Epidermal melanocyte (primary cell): ENCODE data around the gene PPP1R2.
"Not testable (repeated sequence)": the region's sequence is repeated elsewhere in the genome, so short reads cannot be mapped to it uniquely, and the experiment has no call there.

Source experiments
- DNase-seq: peaks from one replicate; pipeline ENCODE4 v3.0.0; 2011; ENCODE audit warnings: low spot score; ENCODE audit not compliant: insufficient read length

Gene PPP1R2

GRCh38 chr3:195542698-195543499 is at the start of gene PPP1R2:
Gene PPP1R2 (minus strand): TSS chr3:195543325. CDS start chr3:195543025, 300 bp downstream.
- DNase-seq, result peak; percentile 73

- DNase-seq, result no peak
These were observed 48.7 kb upstream of the PPP1R2 start for GRCh38 chr3:195591852-195592251.

DNA sequence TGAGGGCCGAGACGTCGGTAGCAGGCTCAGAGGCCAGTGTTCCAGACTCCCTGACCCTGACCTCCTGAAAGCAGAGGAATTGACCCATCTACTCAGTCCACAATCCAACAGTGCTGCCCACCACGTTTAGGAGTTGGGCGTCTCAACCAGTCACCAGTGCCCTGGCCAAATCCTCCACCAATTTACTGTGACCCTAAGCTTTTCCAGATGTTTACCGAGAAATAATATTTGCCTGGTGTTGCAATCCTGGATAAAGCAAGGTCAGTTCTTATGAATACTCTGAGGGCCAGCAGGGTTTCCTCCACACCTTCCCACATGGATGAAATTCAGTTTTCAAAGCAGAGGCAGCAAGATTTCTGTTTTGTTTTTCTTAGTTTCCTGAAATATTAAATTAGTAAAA is 48.1 kb upstream of the PPP1R2 start:
- no peak for DNase-seq

- not testable (repeated sequence) for DNase-seq
These were observed 47.3 kb upstream of the PPP1R2 start for GRCh38 chr3:195590381-195590780.

GRCh38 chr3:195589796-195590195 is 46.7 kb upstream of the PPP1R2 start:
- DNase-seq, result not testable (repeated sequence)

- DNase-seq, result no peak
These were observed 44.7 kb upstream of the PPP1R2 start for GRCh38 chr3:195587824-195588223.

DNA sequence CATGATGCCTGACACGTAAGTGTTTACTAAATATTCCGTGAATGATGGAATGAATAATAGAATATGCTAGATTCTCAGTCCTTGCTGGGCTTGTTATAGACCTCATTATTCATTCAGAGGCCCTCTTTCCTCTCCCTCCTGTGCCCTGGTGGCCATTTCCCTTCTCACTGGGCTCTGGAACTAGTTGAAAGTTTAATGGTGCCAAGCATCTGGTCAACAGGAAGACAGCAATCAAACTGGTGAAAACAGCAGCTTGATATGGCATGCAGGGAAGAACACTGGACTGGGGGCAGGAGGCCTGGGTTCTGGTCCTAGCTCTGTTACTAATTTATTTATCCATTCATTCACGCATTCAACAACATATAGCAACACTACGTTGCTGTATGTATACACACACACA is 44.3 kb upstream of the PPP1R2 start:
- no peak for DNase-seq

DNA sequence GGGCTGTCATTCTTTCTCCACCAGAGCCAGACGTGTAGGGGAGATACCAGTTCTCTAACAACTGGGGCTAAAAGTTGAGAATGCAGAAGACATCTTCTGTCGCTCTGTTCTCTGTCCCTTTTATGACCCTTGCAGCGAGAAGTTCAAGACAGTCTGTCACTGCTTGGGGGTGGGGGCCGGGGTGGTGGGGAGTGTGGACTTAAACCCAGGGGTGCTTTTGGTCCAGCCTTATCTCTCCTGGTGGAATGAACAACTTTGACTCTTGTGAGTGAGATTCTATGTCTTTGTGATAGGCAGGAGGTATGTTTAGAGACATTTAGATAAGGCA is 41.4 kb upstream of the PPP1R2 start:
- no peak for DNase-seq

DNA sequence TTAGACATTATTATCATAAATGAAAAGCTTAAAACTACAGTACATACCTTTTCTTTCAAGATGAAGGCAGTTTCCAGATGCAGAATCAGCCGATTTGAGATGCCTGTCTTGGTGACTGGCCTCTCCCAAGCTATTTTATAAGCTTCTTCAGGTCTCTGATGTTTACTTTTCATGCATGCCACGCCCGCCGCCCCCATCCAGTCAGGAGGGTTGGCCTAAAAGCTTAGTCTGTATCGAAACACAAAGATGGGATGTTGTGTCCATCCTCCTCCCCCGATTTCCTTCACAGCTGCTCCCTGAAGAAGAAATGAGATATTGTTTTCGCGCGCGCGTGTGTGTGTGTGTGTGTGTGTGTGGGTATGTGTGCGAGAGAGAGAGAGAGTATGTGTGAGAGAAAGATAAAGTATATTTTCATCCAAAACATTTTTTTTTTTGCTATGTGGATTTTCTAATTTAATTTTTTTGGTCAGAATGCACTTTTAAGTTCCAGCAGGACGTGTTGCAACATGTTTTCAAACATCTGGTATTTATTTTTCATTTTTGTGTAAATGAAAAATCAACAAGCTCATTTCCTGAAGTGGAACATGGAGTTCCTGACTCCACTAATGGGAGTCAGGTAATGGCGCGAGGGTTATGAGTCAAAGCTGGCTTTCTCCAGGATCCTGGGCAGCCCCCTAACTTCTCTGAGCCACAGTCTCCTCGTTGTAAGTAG is 40.9 kb upstream of the PPP1R2 start, which contains the start of gene APOD:
APOD (minus strand) TSS at position 110 of the 712 bp plus-strand sequence. CDS start 4,479 bp downstream, outside the sequence.
- DNase-seq, result no peak

GRCh38 chr3:195582947-195583346 is 39.8 kb upstream of the PPP1R2 start:
- DNase-seq, result no peak

DNA sequence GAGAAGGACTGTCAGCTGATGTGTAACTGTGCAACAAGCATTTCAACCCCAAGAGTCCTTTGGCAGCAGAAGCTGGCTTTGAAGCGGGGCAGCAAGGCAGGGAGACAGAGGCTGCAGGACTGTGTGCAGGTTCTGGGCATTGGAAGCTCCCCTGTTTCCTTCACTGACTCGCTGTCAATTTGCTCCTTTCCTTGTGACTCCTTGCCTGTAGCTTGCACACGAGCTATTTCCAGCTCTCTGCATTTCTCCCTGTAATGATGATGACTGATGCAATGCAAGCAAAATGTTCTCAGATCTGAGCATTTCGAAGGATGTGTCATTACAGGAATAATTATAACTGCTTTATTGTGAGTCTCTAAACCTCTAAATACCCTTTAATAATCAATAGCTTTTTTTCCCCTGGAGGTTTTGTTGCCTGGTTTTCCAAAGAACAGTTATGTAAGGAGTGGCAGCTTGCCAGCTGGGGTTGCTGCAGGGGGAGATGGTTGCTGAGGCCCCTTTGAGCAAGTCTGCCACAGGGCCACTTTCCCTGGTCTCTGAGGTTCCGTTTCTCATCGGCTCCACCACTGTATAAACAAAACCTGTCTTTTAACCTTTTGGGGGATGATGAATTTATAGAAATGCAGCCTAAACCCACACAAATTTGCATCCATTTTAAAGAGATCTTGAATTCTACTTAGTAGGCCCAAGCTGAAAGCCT is 37.8 kb upstream of the PPP1R2 start:
- peak; percentile 48 for DNase-seq

- DNase-seq, result no peak
These were observed 36.2 kb upstream of the PPP1R2 start for GRCh38 chr3:195579281-195579680.

GRCh38 chr3:195578565-195578964 is 35.4 kb upstream of the PPP1R2 start:
- no peak for DNase-seq

GRCh38 chr3:195577645-195578177 is 34.6 kb upstream of the PPP1R2 start:
- DNase-seq, result no peak

DNA sequence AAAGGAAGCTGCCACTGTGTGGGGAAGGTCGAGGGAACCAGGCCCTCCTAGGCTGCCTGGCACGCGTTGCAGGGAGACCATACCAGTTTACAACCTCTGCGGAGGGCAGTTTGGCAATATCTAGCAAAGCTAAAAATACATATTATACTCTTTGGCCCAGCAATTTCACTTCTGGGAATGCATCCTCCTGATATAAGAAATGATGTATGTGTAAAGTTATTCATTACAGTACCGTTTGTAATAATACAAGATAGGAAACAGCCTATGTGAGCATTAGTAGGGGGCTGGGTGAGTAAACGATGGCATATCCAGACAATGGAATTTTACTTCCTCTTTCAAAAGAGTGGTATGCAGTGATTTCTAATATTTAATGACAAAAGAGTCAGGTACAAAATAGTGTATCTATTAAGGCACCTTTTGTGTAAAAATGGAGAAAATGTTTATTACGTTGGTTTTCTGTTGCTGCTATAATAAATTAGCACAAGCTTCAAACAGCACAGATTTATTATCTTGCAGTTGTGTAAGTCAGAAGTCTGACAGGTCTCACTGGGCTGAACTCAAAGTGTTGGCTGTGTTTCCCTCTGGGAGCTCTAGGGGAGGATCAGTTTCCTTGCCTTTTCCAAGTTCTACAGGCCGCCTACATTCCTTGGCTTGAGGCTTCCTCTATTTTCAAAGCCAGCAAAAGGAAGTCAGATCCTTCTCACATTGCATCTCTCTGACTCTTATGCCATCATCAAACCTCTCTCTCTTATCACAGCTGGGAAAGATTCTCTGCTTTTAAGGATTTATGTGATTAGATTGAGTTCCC is 31.6 kb upstream of the PPP1R2 start:
- no peak for DNase-seq

- no peak for DNase-seq
These were observed 30.7 kb upstream of the PPP1R2 start for GRCh38 chr3:195573611-195574496.

GRCh38 chr3:195571361-195571760 is 28.2 kb upstream of the PPP1R2 start:
- no peak for DNase-seq

GRCh38 chr3:195570912-195571311 is 27.8 kb upstream of the PPP1R2 start:
- no peak for DNase-seq

GRCh38 chr3:195570344-195570743 is 27.2 kb upstream of the PPP1R2 start:
- DNase-seq, result no peak

- DNase-seq, result no peak
These were observed 25.5 kb upstream of the PPP1R2 start for GRCh38 chr3:195568630-195569029.
